Transverse colon (tissue), 4 donors: ENCODE measurements around the gene AARSD1. TPM values are rescaled to one million over a fixed set of nuclear protein-coding genes. Genes with fewer than 3 reads are reported as not detected.

Experiments
- DNase-seq: peaks from one replicate; pipeline ENCODE4 v3.0.0-alpha.2; 2019
- H3K27ac ChIP-seq, 4 donors: fragments of 200-600 bp; sonication (generic); 2 replicates each; pipeline ENCODE4 v1.5.1; 2016 to 2018; ENCODE audit warnings: inconsistent platforms in 4 of 4
- H3K27me3 ChIP-seq: fragments of 200-600 bp; sonication (generic); 2 replicates; pipeline ENCODE4 v1.5.1; 2017; ENCODE audit warnings: inconsistent platforms
- H3K36me3 ChIP-seq, 4 donors: fragments of 200-600 bp; sonication (generic); 2 replicates each; pipeline ENCODE4 v1.5.1; 2017 to 2019; ENCODE audit warnings: inconsistent platforms in 4 of 4
- H3K4me1 ChIP-seq, 4 donors: fragments of 200-600 bp; sonication (generic); 2 replicates each; pipeline ENCODE4 v1.5.1; 2017 to 2020; ENCODE audit warnings: inconsistent platforms in 4 of 4
- H3K4me3 ChIP-seq, 4 donors: fragments of 200-600 bp; sonication (generic); 1 replicate in 1 of 4; 2 replicates in 3 of 4; pipeline versions ENCODE4 v1.5.1 to v1.6.1; 2017 to 2019; ENCODE audit warnings: inconsistent platforms in 4 of 4
- H3K9me3 ChIP-seq, 2 donors: fragments of 200-600 bp; sonication (generic); 2 replicates each; pipeline ENCODE4 v1.5.1; 2017 to 2019; ENCODE audit warnings: inconsistent platforms in 2 of 2
- EP300 ChIP-seq: sonication (generic); formaldehyde crosslinking; IDR thresholded peaks from one replicate; pipeline ENCODE4 v1.6.1; 2017; ENCODE audit warnings: antibody characterized with exemption, low read depth
- POLR2A ChIP-seq: fragments of 450-650 bp; IDR thresholded peaks from one replicate; pipeline ENCODE4 v1.6.1; 2016; ENCODE audit warnings: antibody characterized with exemption, mild to moderate bottlenecking, moderate library complexity
- POLR2AphosphoS5 ChIP-seq, 3 donors: sonication (generic); formaldehyde crosslinking; IDR thresholded peaks; one replicate each; pipeline ENCODE4 v1.6.1; 2016; ENCODE audit warnings: antibody characterized with exemption in 3 of 3
- WGBS, 2 donors: methylation state at CpG; one replicate each; pipeline ENCODE4 v1.1.5; 2018; ENCODE audit warnings: low coverage in 1 of 2; 5-methylcytosine and 5-hydroxymethylcytosine counted together
- in situ Hi-C, 4 donors: fragments of 200-750 bp; cut with MboI; loops; one replicate each; pipeline versions ENCODE4 v1.15.0 to v1.15.1; 2017; ENCODE audit warnings: low sequenced_read_pairs in 3 of 4, low pct_ligation_motif_present in 1 of 4, low pct_unique_long_range_greater_than_20kb in 1 of 4
- intact Hi-C: fragments of 100-400 bp; cut with DNase I; formaldehyde crosslinking; loops from one replicate; pipeline ENCODE4 v1.15.1; 2023; ENCODE audit warnings: low total_unique reads
- total RNA-seq, 4 donors: library from RNA; depleted of rRNA; stranded (reverse); fragments of >200 nt; gene quantifications; one replicate each; pipeline ENCODE4 v1.1.0, GENCODE V29; 2016
- TF ChIP-seq, protein P1 (sequence below), 5 experiments: fragments of 200-600 bp in 3 of 5; fragments of 450-650 bp in 2 of 5; sonication (generic) in 3 of 5; IDR thresholded peaks; 1 replicate in 2 of 5; 2 replicates in 3 of 5; pipeline ENCODE4 v1.5.1; 2016 to 2017; ENCODE audit warnings: antibody characterized with exemption in 5 of 5, inconsistent platforms in 3 of 5, mild to moderate bottlenecking in 2 of 5, moderate library complexity in 1 of 5

The AARSD1 gene
- total RNA-seq, 4 donors from 2014 or later: 2.6 to 21.9 (median 9.5) TPM

DNA sequence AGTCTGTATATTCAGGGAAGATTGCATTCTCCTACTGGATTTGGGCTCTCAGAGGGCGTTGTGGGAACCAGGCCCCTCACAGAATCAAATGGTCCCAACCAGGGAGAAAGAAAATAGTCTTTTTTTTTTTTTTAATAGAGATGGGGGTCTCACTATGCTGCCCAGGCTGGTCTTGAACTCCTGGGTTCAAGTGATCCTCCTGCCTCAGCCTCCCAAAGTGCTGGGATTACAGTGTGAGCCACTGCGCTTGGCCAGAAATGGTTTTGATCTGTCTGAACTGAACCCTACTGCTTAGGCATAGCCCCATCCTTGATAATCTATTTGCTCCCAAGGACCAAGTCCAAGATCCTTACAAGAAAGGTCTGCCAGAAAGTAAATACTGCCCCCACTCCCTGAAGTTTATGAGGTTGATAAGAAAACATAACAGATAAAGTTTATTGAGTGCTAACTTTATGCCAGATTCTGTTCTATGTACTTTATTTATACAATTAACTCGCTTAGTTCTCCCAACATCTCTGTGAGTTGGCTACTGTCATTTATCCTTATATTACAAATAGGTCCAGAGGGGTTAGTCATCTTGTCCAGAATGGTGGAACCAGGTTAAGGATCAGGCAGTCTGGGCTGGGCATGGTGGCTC is 50.2 kb downstream of the AARSD1 start:
- 58 to 83% methylated on average over 2 to 3 of the region's 3 CpGs for WGBS, 2 donors
- Histone ChIP-seq H3K27me3 (peaks cover 80% of the 10 kb centered on the region), H3K4me3 (no peak overlapping the region), H3K9me3 (no peaks in the 10 kb centered on the region), H3K4me1 (peaks cover 0 to 7% (median 1%) of the 10 kb centered on the region in 4 donors), H3K36me3 (no peaks in the 10 kb centered on the region), H3K27ac (no peak overlapping the region)
- DNase-seq: no peak
- TF ChIP-seq POLR2A (no peak), POLR2AphosphoS5 (IDR thresholded peaks at IDR 0.05) (no peak)
- TF ChIP-seq, protein P1, sequence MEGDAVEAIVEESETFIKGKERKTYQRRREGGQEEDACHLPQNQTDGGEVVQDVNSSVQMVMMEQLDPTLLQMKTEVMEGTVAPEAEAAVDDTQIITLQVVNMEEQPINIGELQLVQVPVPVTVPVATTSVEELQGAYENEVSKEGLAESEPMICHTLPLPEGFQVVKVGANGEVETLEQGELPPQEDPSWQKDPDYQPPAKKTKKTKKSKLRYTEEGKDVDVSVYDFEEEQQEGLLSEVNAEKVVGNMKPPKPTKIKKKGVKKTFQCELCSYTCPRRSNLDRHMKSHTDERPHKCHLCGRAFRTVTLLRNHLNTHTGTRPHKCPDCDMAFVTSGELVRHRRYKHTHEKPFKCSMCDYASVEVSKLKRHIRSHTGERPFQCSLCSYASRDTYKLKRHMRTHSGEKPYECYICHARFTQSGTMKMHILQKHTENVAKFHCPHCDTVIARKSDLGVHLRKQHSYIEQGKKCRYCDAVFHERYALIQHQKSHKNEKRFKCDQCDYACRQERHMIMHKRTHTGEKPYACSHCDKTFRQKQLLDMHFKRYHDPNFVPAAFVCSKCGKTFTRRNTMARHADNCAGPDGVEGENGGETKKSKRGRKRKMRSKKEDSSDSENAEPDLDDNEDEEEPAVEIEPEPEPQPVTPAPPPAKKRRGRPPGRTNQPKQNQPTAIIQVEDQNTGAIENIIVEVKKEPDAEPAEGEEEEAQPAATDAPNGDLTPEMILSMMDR (IDR thresholded peaks at IDR 0.05): no peak
- intact Hi-C loops (no loop called here), in situ Hi-C loops (no loop called here)

DNA sequence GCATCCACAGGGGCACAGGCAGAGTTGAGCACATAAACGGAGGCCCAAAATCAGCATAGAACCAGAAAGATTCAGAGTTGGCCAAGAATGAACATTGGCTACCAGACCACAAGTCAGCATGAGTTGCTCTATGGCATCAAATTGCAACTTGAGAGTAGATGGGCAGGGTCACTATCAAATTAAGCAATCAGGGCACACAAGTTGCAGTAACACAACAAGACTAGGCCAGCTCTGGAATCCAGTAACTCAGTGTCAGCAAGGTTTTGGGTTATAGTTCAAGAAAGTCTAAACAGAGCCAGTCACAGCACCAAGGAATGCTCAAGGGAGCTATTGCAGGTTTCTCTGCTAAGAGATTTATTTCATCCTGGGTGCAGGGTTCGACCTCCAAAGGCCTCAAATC is 50.7 kb downstream of the AARSD1 start:
- Histone ChIP-seq H3K27me3 (peaks cover 80% of the 10 kb centered on the region), H3K27ac (no peak overlapping the region), H3K4me3 (no peak overlapping the region), H3K4me1 (peaks cover 0 to 1% (median 0%) of the 10 kb centered on the region in 4 donors), H3K9me3 (no peaks in the 10 kb centered on the region), H3K36me3 (no peaks in the 10 kb centered on the region)
- no peak for DNase-seq
- TF ChIP-seq EP300 (no peak), POLR2A (no peak), POLR2AphosphoS5 (IDR thresholded peaks at IDR 0.05) (no peak)
- TF ChIP-seq, protein P1 (IDR thresholded peaks at IDR 0.05): no peak
- intact Hi-C loops (no loop called here), in situ Hi-C loops (no loop called here)
- WGBS, 2 donors: 57 to 64% methylated on average over 1 to 2 of the region's 2 CpGs

DNA sequence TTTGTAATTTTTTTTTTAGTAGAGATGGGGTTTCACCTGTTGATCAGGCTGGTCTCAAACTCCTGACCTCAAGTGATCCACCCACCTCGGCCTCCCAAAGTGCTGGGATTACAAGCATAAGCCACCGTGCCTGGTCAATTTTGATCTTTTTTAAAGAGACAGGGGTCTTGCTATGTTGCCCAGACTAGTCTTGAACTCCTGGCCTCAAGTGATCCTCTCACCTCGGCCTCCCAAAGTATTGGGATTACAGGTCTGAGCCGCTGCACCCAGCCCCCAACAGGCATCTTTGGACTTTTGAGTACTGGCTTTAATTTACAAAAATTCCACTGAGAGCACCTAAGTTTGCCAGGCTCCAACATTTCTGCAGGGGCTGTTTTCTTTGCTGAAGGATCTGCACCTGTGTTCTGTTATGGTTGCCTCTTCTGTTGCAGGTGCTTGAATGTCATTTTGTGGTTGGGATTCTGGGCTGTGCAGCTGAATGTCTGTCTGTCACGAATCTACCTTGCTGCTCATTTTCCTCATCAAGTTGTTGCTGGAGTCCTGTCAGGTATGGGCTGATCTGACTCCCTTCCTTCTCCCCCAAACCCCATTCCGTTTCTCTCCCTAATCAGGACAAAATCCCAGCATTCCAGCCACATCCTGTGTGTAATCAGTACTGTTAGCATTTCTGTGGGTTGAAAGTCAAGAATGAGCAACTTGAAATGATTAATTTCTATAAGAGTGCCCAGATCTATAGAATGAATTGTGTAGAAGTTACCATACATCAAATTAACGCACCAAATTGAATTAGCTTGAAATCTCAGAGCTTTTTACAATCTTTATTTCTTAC is 55.2 kb downstream of the AARSD1 start:
- no peak for DNase-seq
- TF ChIP-seq POLR2A (no peak), EP300 (no peak), POLR2AphosphoS5 (IDR thresholded peaks at IDR 0.05) (no peak)
- TF ChIP-seq, protein P1 (IDR thresholded peaks at IDR 0.05): no peak
- Histone ChIP-seq H3K4me3 (no peak overlapping the region), H3K9me3 (no peaks in the 10 kb centered on the region), H3K27me3 (peaks cover 90% of the 10 kb centered on the region), H3K36me3 (no peaks in the 10 kb centered on the region), H3K4me1 (no peaks in the 10 kb centered on the region), H3K27ac (no peak overlapping the region)
- 44 to 58% methylated on average over 4 to 7 of the region's 7 CpGs for WGBS, 2 donors
- in situ Hi-C loops (no loop called here), intact Hi-C loops (no loop called here)

DNA sequence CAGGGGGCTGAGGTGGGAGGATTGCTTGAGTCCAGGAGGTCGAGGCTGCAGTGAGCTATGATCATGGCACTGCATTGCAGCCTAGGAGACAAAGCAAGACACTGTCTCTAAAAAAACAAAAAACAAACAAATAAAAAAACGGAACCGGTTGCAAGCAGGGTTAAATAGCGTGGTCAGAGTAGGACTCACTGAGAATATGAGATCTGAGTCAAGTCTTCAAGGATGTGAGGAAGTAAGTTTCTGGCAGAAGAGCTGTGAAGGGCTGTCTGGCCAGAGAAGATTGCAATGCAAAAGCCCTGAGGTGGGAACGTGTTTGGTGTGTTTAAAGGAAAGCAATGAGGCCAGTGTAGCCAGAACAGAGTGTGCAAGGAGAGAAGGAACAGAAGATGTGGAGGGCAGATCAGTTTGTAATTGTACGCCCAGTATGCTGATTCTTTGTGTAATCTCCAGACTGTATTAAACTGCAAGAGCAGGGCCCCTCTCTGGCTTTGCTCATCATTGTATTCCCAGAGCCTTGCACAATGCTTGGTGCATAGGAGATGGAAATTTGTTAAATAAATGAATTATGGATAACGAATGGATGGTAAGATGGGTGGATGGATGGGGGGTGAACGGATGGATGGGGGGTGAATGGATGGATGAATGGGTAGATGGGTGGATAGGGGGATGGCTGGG is 57.3 kb downstream of the AARSD1 start:
- WGBS, 2 donors: 54 to 77% methylated on average over 3 to 8 of the region's 8 CpGs
- in situ Hi-C loops: no loop called here

More for the DNA sequence above, 57.3 kb downstream of the AARSD1 start:
- intact Hi-C loops: no loop called here
- H3K27ac ChIP-seq: no peak overlapping the region
- H3K9me3 ChIP-seq: no peaks in the 10 kb centered on the region
- no peak overlapping the region for H3K4me3 ChIP-seq
- TF ChIP-seq POLR2AphosphoS5 (IDR thresholded peaks at IDR 0.05) (no peak), POLR2A (no peak), EP300 (no peak)
- TF ChIP-seq, protein P1 (IDR thresholded peaks at IDR 0.05): no peak
- no peaks in the 10 kb centered on the region for H3K36me3 ChIP-seq
- DNase-seq: no peak
- peaks cover 93% of the 10 kb centered on the region for H3K27me3 ChIP-seq
- H3K4me1 ChIP-seq: no peaks in the 10 kb centered on the region
